Motor neuron (in vitro differentiated cells): ENCODE measurements around the gene KCNK2. TPM values are rescaled to one million over a fixed set of nuclear protein-coding genes. Genes with fewer than 3 reads are reported as not detected.

ENCODE experiments used
- ATAC-seq, 8 experiments: fragments of 200-7000 bp; cut with Tn5 transposase; replicated peaks in 6 of 8; 2 replicates each; pipeline ENCODE4 v1.8.0; 2021; ENCODE audit warnings: mild to moderate bottlenecking in 8 of 8, moderate library complexity in 8 of 8
- H3K27ac ChIP-seq, 2 donors: fragments of 250-450 bp; sonication (Bioruptor Pico); 2 replicates each; pipeline ENCODE4 v1.9.0; 2021; ENCODE audit warnings: antibody characterized with exemption in 2 of 2, mild to moderate bottlenecking in 2 of 2, moderate library complexity in 1 of 2
- H3K4me1 ChIP-seq, 2 donors: fragments of 250-450 bp; sonication (Bioruptor Pico); replicated peaks in 1 of 2; 2 replicates each; pipeline ENCODE4 v1.6.1; 2021; ENCODE audit warnings: antibody characterized with exemption in 2 of 2, mild to moderate bottlenecking in 2 of 2, moderate library complexity in 1 of 2
- H3K4me3 ChIP-seq, 5 donors: fragments of 250-450 bp; sonication (Bioruptor Pico); 2 replicates each; pipeline ENCODE4 v1.9.0; 2021; ENCODE audit warnings: antibody characterized with exemption in 5 of 5, mild to moderate bottlenecking in 5 of 5, moderate library complexity in 4 of 5
- WGBS, 10 experiments: fragments of 450-650 bp; shearing (Covaris generic); methylation state at CpG; one replicate each; pipeline ENCODE4 v1.0.0; 2022; 5-methylcytosine and 5-hydroxymethylcytosine counted together
- in situ Hi-C, 9 experiments: fragments of 400-800 bp; cut with MboI; loops; one replicate each; pipeline ENCODE4 v1.15.0; 2021; ENCODE audit warnings: low sequenced_read_pairs in 9 of 9, low pct_unique_long_range_greater_than_20kb in 2 of 9; ENCODE audit not compliant: unreplicated experiment in 9 of 9
- total RNA-seq, 8 experiments: library from RNA; unstranded; fragments of 300-600 nt; gene quantifications; 2 replicates each; pipeline versions ENCODE4 v1.2.3 to v1.2.4, GENCODE V29; 2022

Gene KCNK2
- total RNA-seq, 8 experiments from 2014 or later, result 2.6 to 36.3 (median 17.2) TPM

DNA sequence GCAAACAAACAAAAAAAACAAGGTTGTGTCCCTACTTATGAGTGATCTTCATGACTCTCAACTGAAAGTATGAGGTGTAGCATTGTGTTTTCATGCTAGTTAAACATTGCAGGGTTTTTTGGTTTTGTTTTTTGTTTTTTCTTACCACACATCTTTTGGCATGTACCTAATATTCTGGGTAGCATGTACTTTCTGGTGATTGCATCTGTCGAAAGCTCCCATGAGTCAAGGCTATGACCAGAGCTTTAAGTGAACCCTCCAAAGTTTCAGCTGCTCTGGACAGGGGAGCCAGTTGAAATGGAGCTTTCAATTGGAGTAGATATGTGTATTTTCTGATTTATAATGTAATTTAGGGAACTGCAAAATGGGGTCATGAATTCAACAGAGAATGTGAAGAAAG is 115.5 kb downstream of the KCNK2 start:
- Histone ChIP-seq H3K4me1 (peaks cover 14 to 32% of the 10 kb centered on the region in 2 donors), H3K27ac (no peak overlapping the region), H3K4me3 (no peak overlapping the region)
- 38 to 100% (median 60%) methylated on average over 1 of the region's 1 CpG; no CpG with 5 or more reads in 3 of the 10 experiments for WGBS, 10 experiments
- in situ Hi-C loops, result no loop called here
- ATAC-seq, result no peak

- in situ Hi-C loops, result no loop called here
- no peak overlapping the region for H3K4me3 ChIP-seq
- peaks cover 14 to 32% of the 10 kb centered on the region in 2 donors for H3K4me1 ChIP-seq
- 33 to 100% (median 80%) methylated on average over 1 of the region's 1 CpG; no CpG with 5 or more reads in 3 of the 10 experiments for WGBS, 10 experiments
- no peak overlapping the region for H3K27ac ChIP-seq
- no peak for ATAC-seq
Observed at GRCh38 chr1:215200121-215200520, 117.6 kb downstream of the KCNK2 start.

GRCh38 chr1:215201283-215201682 is 118.7 kb downstream of the KCNK2 start:
- peak in 3 of 8 experiments; percentile 54 to 74 (median 64) for ATAC-seq
- in situ Hi-C loops, result no loop called here
- 0 to 88% (median 43%) methylated on average over 1 to 2 of the region's 2 CpGs; no CpG with 5 or more reads in 1 of the 10 experiments for WGBS, 10 experiments

GRCh38 chr1:215202868-215203267 is 120.3 kb downstream of the KCNK2 start:
- Histone ChIP-seq H3K4me3 (no peak overlapping the region), H3K27ac (no peak overlapping the region), H3K4me1 (peaks cover 14 to 34% of the 10 kb centered on the region in 2 donors)
- 42 to 94% (median 71%) methylated on average over 1 to 2 of the region's 2 CpGs; no CpG with 5 or more reads in 1 of the 10 experiments for WGBS, 10 experiments
- no peak for ATAC-seq
- in situ Hi-C loops, result no loop called here

More at GRCh38 chr1:215201283-215201682, 118.7 kb downstream of the KCNK2 start:
- H3K4me1 ChIP-seq, result peaks cover 14 to 32% of the 10 kb centered on the region in 2 donors
- H3K4me3 ChIP-seq, result no peak overlapping the region
- H3K27ac ChIP-seq, result no peak overlapping the region

DNA sequence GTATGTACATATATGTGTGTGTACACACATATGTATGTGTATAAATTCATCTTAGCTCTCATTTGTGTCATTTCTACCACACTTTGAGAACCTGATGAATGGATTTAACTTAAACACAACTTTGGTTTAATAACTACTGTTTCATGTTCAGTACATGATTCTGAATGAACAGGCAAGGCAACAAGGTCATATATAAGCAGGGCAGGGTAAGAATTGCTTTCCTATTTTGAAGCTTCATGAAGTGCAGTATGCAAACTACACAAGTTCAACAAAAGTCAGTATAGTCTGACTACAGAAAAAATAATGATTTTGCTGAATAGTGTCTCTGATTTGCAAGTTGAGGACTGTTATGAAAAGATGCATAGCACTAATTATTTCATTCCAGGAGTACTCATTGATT is 127.6 kb downstream of the KCNK2 start:
- ATAC-seq, result no peak
- no peak overlapping the region for H3K4me3 ChIP-seq
- peaks cover 0 to 6% of the 10 kb centered on the region in 2 donors for H3K4me1 ChIP-seq
- no peak overlapping the region for H3K27ac ChIP-seq
- in situ Hi-C loops, result no loop called here

GRCh38 chr1:215215846-215216245 is 133.3 kb downstream of the KCNK2 start:
- 25 to 100% (median 67%) methylated on average over 1 of the region's 1 CpG; no CpG with 5 or more reads in 3 of the 10 experiments for WGBS, 10 experiments
- ATAC-seq, result peak in 1 of 8 experiments; percentile 23
- H3K4me3 ChIP-seq, result no peak overlapping the region
- no peak overlapping the region for H3K27ac ChIP-seq
- peaks cover 0 to 13% of the 10 kb centered on the region in 2 donors for H3K4me1 ChIP-seq
- in situ Hi-C loops, result no loop called here

DNA sequence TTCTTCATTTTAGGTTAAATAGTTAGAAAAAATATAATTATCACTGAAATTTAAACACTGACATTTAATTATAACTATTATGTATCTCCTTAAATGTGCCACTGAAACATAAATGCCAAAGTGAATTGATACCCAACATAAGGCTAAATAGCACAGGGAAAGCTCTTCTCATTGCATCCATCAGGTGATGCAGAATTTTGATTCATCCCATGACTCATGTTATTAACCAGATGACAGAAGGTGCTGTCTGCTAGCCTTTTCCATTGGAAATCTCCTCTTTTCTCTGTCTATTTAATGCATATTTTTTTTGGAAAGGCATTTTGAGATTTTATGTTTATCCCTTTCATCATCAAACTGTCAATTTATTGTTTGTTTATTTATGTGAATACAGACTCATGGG is 136.8 kb downstream of the KCNK2 start:
- ATAC-seq, result no peak
- in situ Hi-C loops, result no loop called here

GRCh38 chr1:215220346-215220745 is 137.8 kb downstream of the KCNK2 start:
- ATAC-seq, result no peak
- 27 to 100% (median 86%) methylated on average over 1 to 4 of the region's 4 CpGs; no CpG with 5 or more reads in 1 of the 10 experiments for WGBS, 10 experiments
- no peak overlapping the region for H3K4me3 ChIP-seq
- in situ Hi-C loops, result no loop called here
- peaks cover 0 to 9% of the 10 kb centered on the region in 2 donors for H3K4me1 ChIP-seq
- H3K27ac ChIP-seq, result no peak overlapping the region

More for the DNA sequence above, 136.8 kb downstream of the KCNK2 start:
- no peak overlapping the region for H3K27ac ChIP-seq
- H3K4me1 ChIP-seq, result peaks cover 0 to 9% of the 10 kb centered on the region in 2 donors
- no peak overlapping the region for H3K4me3 ChIP-seq

DNA sequence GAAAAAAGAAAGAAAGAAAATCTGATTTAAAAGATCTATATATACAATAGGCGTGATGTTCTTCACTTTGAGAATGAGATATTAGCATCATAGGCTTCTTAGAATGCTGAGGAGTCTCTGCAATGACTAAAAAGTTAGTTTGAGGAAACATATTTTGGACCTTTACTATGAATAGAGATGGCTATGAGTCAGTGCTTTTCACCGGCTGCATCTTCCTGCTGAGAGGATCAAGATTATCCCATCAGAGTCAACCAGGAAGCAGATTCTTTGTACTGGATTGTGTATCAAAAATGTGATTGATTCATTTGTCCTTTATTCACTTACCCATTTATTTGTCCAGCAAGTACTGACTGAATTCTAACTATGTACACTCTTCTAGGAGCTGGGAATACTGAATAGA is 144.2 kb downstream of the KCNK2 start:
- no peak overlapping the region for H3K27ac ChIP-seq
- WGBS, 10 experiments, result 17 to 100% (median 86%) methylated on average over 1 to 2 of the region's 2 CpGs; no CpG with 5 or more reads in 1 of the 10 experiments
- no peak for ATAC-seq
- H3K4me3 ChIP-seq, result no peak overlapping the region
- no peaks in the 10 kb centered on the region for H3K4me1 ChIP-seq
- in situ Hi-C loops, result no loop called here

DNA sequence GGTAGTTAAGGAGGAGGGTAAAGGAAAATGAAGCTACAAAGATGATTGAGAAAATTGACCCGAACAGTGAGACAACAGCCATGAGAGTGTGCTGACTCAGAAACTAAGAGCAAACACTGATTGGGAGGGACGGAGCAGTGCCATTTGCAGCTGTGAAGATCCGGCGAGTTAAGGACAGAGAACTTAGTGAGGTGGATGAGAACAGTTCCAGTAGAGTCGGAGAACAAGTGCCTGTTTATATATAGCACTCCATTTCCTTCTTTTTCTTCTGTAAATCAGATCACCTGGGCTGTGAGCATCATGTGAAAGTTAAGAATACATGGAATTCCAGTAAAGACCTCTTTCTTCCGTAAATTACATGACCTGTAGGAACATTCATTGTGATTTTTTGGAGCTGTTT is 145.7 kb downstream of the KCNK2 start:
- no peak for ATAC-seq
- Histone ChIP-seq H3K27ac (no peak overlapping the region), H3K4me1 (no peaks in the 10 kb centered on the region), H3K4me3 (no peak overlapping the region)
- in situ Hi-C loops, result no loop called here
- WGBS, 10 experiments, result 73 to 100% (median 89%) methylated on average over 4 to 6 of the region's 6 CpGs

- Histone ChIP-seq H3K27ac (no peak overlapping the region), H3K4me1 (peaks cover 0 to 5% of the 10 kb centered on the region in 2 donors), H3K4me3 (no peak overlapping the region)
- ATAC-seq, result no peak
- in situ Hi-C loops, result no loop called here
- 60 to 96% (median 85%) methylated on average over 1 to 3 of the region's 3 CpGs; no CpG with 5 or more reads in 1 of the 10 experiments for WGBS, 10 experiments
Observed at GRCh38 chr1:215241451-215241850, 158.9 kb downstream of the KCNK2 start.

DNA sequence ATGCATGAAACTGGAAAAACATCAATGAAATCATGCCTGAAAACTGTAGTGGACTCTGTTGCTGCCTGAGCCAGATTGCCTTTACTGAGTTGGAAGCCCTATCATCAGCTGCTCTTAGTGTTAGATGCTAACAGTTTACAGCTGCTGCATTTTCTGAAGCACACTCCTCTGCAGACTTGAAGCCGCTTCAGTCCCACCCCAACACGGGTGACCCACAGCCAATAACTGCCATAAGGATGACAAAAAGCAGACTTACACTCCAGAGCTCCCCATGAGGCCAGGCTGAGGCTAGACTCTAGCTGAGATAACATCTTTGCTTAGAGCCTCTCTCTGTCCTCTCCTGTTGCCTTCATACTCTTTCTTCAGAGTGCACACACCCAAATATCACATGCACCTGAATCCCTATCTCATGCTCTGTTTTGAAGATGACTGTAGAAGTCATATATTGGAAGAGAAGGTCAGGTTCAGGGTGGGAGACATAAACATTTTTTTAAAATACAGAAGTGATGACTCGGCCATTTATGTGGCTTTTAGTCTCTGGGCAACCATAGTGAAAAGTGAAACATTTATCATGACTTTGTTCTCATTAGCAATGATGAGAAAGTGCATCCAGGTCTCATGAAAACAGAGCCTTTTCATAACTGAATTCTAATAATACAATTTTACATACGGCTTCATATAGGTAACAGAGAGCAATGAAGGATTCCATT is 161.0 kb downstream of the KCNK2 start:
- in situ Hi-C loops, result no loop called here
- Histone ChIP-seq H3K27ac (no peak overlapping the region), H3K4me1 (peaks cover 0 to 5% of the 10 kb centered on the region in 2 donors), H3K4me3 (no peak overlapping the region)
- ATAC-seq, result no peak
- 65 to 100% (median 86%) methylated on average over 1 to 4 of the region's 4 CpGs for WGBS, 10 experiments

DNA sequence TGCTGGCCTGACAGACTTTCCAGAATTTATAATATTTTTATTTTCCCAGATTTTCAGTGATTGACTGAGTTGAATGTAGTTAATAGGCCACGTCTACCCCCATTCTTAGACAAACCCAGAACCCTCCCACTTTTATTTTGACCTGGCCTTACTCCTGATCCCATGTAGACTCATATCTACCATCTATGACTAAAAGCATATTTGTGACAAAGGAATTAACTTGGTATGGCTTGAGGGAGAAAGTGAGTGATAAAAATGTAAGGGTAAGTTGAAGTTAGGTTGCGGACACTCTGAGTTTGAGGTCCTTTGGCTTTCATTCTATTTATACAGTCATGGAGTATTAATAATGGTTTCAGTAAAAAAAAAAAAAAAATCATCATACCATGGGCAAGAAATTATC is 168.4 kb downstream of the KCNK2 start:
- no peak overlapping the region for H3K4me3 ChIP-seq
- ATAC-seq, result no peak
- H3K4me1 ChIP-seq, result peaks cover 0 to under 1% of the 10 kb centered on the region in 2 donors
- 81 to 100% (median 100%) methylated on average over 1 to 2 of the region's 2 CpGs; no CpG with 5 or more reads in 1 of the 10 experiments for WGBS, 10 experiments
- in situ Hi-C loops, result no loop called here
- no peak overlapping the region for H3K27ac ChIP-seq

GRCh38 chr1:215251428-215251827 is 168.9 kb downstream of the KCNK2 start:
- Histone ChIP-seq H3K27ac (no peak overlapping the region), H3K4me1 (peaks cover 0 to 4% of the 10 kb centered on the region in 2 donors), H3K4me3 (no peak overlapping the region)
- 79 to 100% (median 94%) methylated on average over 1 to 4 of the region's 4 CpGs for WGBS, 10 experiments
- in situ Hi-C loops, result no loop called here
- ATAC-seq, result no peak
